ENCODE data around the gene PATL2.
A peak's percentile ranks its signal among the peaks of the same experiment; 100 is the strongest.
"Not testable (repeated sequence)": the region's sequence is repeated elsewhere in the genome, so short reads cannot be mapped to it uniquely, and the experiment has no call there.

Gene PATL2

GRCh38 chr15:44719293-44719999 is 8.3 kb upstream of the PATL2 start:
- DNase-seq (ENCODE audit: low spot score): peak; percentile 45

- DNase-seq (ENCODE audit: low spot score): no peak
Measured at GRCh38 chr15:44718927-44719292, 7.8 kb upstream of the PATL2 start.

GRCh38 chr15:44718180-44718926 is 7.2 kb upstream of the PATL2 start:
- DNase-seq (ENCODE audit: low spot score): no peak

GRCh38 chr15:44716983-44717602 is 6.0 kb upstream of the PATL2 start:
- no peak for DNase-seq (ENCODE audit: low spot score)

GRCh38 chr15:44715797-44716334 is 4.7 kb upstream of the PATL2 start:
- no peak for DNase-seq (ENCODE audit: low spot score)

GRCh38 chr15:44715142-44715796 is 4.1 kb upstream of the PATL2 start:
- no peak for DNase-seq (ENCODE audit: low spot score)

- DNase-seq (ENCODE audit: low spot score): no peak
Measured at GRCh38 chr15:44713006-44713966, 2.2 kb upstream of the PATL2 start.

GRCh38 chr15:44712346-44713005 is 1.4 kb upstream of the PATL2 start:
- peak; percentile 78 for DNase-seq (ENCODE audit: low spot score)

- peak; percentile 53 for DNase-seq (ENCODE audit: low spot score)
Measured at GRCh38 chr15:44711743-44712345, 721 bp upstream of the PATL2 start.

- DNase-seq (ENCODE audit: low spot score): peak; percentile 51
Measured at GRCh38 chr15:44710236-44711095, 657 bp downstream of the PATL2 start.

- no peak for DNase-seq (ENCODE audit: low spot score)
Measured at GRCh38 chr15:44706946-44707636, 4.0 kb downstream of the PATL2 start.

- DNase-seq (ENCODE audit: low spot score): no peak
Measured at GRCh38 chr15:44706401-44706800, 4.7 kb downstream of the PATL2 start.

- DNase-seq (ENCODE audit: low spot score): no peak
Measured at GRCh38 chr15:44705986-44706385, 5.1 kb downstream of the PATL2 start.

GRCh38 chr15:44700676-44701075 is 10.4 kb downstream of the PATL2 start:
- not testable (repeated sequence) for DNase-seq (ENCODE audit: low spot score)

- no peak for DNase-seq (ENCODE audit: low spot score)
Measured at GRCh38 chr15:44698641-44699040, 12.5 kb downstream of the PATL2 start.

- no peak for DNase-seq (ENCODE audit: low spot score)
Measured at GRCh38 chr15:44697014-44697413, 14.1 kb downstream of the PATL2 start.

GRCh38 chr15:44695294-44695693 is 15.8 kb downstream of the PATL2 start:
- DNase-seq (ENCODE audit: low spot score): no peak

- no peak for DNase-seq (ENCODE audit: low spot score)
Measured at GRCh38 chr15:44694416-44694815, 16.7 kb downstream of the PATL2 start.

GRCh38 chr15:44692659-44693058 is 18.5 kb downstream of the PATL2 start:
- DNase-seq (ENCODE audit: low spot score): no peak
